GM18909 (cell line): Measurements from ENCODE around the gene COL6A3.
"Not testable (repeated sequence)": the region's sequence is repeated elsewhere in the genome, so short reads cannot be mapped to it uniquely, and the experiment has no call there.

Experiments
- ATAC-seq: cut with Tn5 transposase; IDR thresholded peaks from one replicate; pipeline ENCODE4 v1.9.1; 2021; ENCODE audit warnings: mild to moderate bottlenecking; ENCODE audit not compliant: unreplicated experiment, poor library complexity

The COL6A3 gene

DNA sequence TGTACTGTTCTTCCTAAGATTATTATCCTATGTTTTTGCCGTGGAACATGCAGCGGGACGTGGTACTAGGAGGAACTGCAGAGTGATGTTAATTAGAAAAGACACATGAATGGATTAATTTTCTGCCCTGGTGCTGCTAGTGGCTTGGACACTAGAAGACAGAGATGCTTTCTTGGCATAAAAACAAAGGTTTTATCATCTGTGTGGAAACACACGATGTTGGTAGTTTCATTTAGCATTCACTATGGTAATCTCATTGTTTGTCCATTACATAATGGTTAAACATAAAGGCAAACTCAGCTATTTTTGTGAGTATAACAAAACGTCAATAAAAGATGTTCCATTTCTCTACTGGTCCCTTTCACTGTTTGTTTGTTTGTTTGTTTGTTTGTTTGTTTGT, 22.8 kb downstream of the COL6A3 start:
- ATAC-seq: no peak

DNA sequence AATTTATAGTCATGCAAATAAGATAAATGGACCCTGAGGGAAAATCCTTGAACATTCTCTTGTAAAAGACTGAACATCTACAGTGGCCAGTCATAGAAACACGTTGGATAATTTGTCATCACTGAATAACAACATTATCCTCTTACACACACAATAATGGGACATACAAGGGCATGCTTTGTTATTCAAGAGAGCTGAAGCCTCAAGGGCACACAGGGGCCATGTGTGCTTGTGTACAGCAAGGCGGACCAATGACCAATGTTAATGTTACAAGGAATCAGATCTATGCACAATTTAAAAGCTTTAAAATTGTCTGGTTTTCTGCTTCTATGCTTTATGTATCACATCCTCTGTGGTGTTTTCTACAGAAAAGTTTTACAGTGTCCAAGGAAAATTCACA, 23.7 kb downstream of the COL6A3 start:
- ATAC-seq: no peak

DNA sequence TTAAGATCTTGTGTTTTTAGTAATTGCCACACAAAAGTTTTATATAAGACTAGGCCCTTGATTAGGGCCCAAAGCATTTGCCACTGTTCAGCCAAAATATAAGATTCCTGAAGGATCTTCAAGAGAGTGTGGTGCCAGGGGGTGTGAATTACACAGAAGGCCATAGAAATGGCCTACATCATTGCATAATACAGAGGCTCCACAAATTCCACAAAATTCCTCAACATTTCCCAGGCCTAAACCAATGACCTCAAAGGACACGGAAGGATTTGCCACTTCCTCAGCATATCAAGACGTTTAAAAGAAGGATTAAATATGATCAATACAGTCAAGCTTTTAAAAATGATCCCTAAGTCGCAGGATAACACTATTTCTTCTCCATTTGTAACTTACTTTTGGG, 24.1 kb downstream of the COL6A3 start:
- ATAC-seq: no peak

DNA sequence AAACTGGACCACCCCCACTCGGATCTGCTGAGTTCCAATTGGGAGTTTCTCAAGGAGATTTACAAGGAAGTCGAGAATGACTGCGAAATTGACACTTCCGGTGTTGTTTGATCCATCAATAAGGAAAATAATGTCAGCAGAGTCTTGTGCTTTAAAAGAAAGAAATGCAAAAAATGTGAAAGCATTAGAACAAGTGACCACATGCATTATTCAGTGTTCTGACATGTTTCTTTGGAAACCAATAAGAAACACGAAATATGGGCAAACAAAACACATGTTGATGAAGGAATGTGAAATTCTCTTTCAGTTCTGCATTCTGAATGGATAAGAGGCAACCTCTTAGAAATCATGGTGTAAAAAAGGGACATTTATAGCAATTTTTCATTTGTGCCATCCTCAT, 25.9 kb downstream of the COL6A3 start:
- ATAC-seq: no peak

DNA sequence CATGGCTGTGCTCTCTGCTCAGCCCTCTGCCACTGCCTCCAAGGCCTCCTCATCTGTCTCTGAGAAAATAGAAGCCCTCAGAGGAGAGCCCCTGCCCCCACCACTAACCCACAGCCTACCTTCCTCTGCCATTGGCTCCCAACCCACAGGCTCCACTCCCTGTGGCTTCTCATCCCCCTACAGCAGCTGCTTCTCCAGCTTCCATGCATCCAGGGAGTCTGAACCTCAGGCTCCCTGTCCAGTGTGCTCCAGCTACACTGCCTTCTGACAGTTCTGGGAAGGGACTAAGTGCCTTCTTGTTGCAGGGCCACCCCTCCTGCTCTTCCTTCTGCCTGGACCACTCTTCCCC, 29.3 kb downstream of the COL6A3 start:
- no peak for ATAC-seq

DNA sequence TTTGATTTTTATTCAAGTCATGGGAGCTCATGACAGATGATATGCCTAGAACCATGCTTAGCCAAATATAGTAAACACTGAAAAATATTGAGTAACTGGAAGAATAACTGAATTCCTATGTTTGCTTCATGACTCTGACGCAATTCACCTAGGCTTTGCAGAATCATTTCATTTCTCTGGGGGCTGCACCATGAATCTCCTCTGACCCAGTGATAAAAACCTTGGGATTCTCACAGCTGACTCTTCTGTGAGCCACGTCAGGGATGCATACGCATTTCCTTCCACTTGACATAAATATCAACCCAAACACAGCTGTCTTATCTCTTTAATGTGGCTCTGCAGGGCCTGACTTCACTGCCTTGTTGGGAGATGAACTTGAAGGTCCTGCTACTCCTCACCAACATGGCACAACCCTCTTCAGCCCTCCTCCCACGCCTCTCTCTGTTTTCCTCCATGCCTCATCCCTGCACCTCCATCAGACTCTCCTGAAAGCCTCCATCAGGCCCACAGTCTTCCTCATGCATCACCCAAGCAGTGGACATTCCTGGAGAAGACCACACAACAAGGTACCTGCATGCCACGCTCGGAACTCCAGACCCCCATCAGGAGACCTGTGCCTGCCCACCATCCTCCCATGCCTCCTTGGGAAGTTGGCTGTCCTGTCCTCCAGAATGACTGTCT, 29.8 kb downstream of the COL6A3 start:
- ATAC-seq: no peak

DNA sequence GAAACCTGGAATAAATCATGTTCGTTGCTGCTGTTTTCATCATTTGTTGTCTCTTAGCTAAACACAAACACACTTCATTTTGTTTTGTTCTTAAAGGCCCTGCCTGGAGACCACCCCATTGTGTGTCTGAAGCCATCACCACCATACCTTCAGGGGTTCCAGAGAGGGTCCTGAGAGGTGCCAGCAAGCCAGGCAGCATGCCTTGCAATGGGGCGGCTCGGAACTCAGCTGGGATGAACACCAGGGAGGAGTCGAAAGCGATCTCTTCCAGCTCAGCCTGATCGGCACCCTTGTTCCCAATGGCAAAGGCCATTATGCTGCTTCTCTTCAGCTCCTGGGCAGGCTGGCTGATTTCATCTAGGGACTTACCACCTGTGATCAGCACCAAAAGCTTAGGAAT, 33.2 kb downstream of the COL6A3 start:
- no peak for ATAC-seq

DNA sequence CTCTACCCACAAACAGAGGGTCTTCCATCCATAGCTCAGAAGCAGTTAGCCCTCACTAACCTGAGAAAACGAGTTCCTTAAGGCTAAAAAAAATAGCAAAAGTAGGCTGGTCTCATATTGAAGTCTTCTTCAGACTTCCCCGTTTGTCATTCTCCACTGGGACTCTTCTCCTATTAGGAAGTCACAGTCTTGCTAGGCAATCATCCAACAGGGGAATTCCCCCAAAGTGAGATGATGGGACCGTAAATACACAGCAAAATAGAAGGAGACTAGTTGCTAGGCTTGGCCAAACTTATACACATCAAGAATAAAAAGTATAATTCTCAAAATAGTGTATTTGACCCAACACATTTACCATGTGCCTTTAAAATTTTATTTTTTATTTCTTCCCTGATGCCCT, 34.3 kb downstream of the COL6A3 start:
- ATAC-seq: no peak

DNA sequence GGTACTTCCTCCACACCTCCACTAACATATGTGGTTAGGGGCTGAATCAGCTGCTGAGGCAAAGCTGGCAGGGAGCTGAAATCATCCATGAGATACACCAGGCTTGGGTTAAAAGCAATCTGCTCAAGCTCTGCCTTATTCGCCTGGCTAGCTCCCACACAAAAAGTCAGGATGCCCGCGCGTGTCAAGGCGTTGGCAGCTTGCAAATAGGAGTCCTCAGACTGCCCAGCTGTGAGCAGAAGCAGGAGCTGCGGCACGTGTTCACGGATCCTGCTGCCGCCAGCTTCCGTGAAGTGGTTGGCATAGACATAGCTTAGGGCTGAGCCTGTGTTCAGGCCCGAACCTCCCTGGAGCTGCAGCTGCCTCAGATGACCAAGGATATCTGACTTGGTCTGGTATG, 35.3 kb downstream of the COL6A3 start:
- no peak for ATAC-seq

DNA sequence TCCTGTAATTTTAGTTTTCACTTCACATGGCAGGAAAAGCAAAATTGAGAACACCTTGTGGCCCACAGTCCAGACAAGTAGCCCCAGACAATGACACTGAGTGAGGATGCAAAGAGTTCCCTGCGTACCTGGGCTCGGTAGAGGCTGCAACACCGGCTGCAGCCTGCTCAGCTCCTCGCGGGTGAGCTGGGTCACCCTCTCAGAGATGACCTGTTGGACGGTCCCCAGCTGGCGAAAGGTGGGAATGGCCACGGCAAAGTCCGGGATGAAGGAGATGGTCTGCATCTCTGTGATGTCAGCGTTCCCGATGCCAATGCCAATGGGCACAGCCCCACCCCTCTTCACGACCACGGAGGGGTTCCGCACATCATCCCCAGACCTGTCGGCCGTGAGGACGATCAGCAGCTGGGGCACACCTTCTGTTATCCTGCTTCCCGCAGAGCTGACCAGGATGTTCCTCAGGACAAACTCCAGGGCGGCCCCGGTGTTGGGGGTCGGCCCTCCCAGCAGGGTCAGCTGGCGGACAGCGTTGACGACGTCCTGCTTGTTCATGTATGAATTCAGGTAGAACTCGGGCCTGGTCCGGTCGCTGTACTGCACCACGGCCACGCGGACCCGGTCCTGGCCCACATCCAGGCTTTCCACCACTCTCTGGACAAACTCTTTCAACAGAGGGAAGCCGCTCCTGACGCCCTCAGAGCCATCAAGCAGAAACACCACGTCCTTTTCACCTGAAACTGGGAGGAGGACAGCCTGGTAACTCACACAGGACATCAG, 39.5 kb downstream of the COL6A3 start:
- ATAC-seq: no peak

DNA sequence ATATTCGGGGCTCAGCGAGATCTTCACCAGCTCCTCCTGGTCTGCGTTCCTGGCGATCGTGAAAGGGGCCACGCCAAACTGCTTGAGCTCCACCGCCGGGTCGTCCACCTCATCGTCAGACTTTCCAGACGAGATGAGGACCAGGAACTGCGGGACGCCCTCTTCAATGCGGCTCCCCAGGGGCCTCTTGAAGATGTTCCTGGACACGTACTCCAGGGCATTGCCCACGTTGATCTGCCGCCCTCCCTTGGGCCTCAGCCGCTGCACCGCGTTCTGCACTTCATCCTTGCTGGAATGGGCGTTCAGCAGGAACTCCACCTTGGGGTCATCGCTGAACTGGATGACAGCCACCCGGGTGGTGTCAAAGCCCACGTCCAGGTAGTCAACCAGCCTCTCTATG, 42.1 kb downstream of the COL6A3 start:
- no peak for ATAC-seq

DNA sequence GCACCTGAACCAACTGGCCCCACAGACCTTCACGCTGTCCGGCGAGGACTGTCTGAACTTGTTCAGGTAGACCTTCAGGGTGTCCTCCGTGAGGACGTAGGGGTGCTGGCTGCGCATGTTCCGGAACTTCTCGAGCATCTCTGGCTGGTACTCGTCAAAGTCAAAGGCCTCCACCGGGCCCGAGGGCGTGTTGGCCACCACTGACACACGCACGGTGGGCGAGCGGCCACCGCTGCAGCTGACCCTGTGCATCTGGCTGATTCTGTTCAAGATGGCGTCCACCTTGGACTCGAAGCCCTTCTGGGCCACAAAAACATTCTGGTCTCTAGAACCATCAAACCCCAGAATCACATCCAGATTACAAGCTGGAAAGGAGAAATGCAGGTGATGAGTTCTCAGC, 48.3 kb downstream of the COL6A3 start:
- no peak for ATAC-seq

DNA sequence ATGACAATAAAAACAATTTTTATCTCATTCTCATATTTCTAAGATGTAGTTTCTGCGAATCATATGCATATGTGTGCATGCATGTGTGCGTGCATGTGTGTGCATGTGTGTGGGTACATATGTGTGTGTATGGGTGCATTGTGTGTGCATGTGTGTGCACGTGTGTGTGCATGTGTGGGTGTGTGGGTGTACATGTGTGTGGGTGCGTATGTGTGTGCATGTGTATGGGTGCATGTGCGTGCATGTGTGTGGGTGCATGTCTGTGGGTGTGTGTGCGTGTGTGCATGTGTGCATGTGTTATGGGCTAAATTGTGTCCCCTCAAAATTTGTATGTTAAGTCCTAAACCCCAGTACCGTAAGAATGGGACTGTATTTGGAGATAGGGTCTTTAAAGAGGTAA, 49.3 kb downstream of the COL6A3 start:
- no peak for ATAC-seq

DNA sequence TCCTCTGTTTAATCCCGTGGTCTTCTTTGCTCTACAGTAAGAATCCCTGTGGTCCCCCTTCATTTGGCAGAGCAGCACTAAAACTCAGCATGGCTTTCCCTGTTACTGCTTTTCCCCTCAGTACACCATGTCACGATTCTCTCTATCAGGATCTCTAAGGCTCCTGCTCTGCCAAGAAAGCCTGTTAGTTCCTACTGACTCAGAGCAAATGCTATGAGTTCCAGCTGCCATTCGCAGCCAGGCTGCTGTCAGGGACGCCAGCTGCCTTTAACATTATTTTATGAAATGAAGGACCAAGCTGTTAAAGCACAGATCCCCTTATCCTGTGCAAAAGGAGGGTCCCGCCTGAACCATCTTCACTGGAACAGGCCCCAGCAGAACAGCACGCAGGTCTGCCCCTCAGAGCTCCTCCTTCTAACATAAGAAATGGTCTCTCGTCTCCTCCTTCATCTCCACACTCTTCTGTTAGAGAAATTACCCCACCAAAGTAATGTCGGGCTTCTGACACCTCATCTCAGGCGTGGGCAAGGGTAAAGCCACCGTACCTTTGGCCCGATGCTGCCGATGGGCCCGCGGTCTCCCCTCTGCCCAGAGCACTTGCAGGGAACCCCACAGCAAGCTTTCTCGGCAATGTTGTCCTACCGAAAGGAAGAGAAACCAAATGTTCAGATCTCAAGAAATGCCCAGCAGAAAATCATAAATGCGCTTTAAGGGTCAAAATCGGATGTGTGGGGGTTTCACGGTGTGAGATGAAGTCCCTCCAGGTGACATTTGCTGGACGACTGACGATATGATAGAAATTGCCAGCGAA, 52.6 kb downstream of the COL6A3 start:
- no peak for ATAC-seq

DNA sequence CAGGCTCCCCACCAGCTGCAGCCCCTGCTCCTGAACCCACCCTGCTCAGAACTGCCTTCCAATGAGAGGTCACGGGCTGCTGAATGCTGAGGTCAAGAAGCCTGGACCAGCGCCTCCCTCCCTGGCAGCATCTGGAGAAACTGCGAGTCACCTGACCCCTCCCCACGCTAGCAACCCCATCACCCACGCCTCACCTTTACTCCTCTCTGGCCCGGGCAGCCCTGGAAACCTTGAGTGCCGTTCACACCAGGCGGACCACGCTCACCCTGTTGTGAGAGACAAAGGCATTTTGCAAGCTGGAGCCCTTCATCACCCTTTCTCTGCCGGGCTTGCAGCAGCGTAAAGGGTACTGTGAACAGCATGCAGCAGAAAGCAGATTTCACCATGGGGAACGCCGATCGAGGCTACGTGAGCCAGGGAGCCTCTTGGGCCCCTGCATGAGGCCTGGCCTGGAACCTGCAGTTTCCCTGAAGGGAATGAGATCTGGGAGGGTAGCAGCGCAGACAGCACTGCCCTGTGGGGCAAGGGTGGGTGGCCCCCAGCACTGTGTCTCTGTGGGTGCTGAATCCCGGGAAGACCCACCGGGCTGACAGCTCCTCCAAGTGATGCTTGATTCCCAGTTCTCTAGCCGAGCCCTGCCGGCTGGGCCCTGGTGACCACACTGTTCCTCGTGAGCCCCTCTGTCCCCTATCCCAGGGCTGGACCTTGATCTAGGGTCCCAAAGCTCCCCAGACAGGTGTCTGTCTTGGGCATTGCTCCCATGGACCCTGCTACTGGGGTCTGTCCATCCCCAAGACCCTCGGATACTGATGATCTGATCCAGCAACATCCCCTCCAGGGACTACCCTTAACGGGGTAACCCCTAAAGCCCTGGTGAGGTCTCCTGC, 53.8 kb downstream of the COL6A3 start:
- ATAC-seq: no peak

DNA sequence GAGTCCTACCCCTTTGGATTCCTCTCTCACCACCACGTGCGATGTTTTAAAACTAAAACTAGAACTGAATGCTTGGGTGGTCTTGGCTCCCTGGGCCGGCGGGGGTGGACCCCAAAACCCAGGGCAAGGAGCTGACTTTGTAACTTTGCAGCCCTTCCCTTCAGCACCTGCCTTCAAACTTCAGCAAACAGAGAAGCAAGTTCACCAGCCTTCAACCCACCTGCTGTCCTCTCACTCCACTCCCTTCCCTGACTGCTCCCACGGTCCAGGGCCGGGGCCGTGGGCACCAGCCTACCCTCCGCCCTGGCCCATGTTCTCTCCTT, 54.5 kb downstream of the COL6A3 start:
- no peak for ATAC-seq

DNA sequence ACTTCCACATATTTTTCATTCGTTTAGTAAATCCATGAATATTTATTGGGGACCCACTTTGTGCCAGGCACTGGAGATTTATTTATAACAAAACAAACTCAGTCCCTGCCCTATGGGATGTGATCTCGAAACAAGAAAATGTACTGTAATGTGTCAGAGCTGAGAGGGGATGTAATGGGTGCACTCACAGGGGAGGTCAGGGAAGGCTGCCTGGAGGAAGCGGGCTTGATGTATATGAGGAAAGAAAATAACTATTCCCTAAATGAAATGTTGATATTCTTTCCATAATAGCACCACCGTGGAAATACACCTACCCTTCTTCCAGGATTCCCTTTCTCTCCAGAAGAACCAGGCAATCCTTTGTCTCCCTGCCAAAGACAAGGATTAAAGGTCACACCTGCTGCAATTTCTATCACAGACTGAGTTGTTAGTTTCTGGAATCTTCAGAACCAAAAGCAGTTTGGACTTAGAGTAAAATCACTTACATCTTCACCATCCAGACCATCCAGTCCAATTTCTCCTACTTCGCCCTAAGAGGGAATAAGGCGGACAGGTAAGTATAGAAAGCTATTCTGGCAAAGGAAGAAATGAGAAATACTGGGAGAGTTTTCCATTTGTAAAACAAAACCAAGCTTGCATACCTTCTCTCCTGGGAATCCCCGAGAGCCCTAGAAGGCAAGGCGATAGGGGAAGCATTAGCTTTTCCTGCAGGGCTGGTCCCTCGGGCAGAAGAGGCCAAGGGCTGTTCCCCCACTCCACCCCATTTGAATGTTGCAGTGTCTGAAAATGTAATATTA, 55.0 kb downstream of the COL6A3 start:
- ATAC-seq: no peak

DNA sequence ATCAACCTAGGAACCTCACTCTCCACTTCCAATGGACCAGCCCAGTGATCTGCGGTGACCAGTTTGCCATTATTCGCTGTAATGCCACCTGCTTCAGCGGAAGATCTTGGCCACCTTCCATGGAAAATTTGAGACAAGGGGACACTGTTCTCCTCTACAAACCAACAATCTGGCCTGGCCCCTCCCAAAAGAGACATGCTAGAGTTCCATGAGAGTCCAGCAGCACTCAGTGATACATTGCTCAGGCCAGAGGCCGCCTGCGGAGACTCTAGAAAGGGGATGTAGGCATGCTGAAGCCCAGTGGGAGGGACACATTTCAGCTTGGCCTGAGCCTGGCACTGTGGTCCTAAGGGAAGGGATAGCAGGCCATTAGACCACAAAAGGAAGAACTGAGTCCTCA, 58.3 kb downstream of the COL6A3 start:
- ATAC-seq: no peak

DNA sequence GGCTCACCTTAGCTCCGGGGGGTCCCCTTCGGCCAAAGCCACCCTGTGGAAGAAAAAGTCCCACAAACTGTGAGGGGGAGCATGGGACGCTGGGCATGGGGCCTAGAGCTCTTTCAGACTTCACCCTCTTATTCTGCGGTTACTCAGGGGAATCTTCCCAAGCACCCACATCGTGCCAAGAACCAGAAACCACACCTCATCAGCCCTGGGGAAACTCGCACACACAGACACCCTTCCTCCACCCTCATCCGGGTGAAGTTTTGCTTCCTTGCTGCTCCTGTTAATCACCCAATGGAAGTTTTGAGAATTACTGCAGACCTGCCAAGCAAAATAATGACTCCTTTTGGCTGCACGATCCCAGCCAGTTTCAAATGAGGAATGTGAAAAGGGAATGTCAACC, 59.1 kb downstream of the COL6A3 start:
- ATAC-seq: no peak

DNA sequence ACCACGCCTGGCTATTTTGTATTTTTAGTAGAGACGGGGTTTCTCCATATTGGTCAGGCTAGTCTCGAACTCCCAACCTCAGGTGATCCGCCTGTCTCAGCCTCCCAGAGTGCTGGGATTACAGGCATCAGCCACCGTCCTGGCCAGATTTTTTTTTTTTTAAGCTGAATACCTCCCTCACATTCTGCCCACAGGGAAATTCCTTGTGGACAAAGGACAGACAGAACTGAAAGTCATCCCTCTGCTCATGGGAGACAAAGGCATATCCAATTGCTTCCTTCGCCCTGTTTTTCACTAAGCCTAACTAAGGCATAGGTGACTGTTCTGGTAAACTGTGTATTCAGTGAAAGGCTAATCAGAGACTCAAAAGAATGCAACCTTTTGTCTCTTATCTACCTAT, 59.8 kb downstream of the COL6A3 start:
- ATAC-seq: not testable (repeated sequence)
